Loucy (cell line): ENCODE data around the gene TM9SF1.

Source experiments
- H2AFZ ChIP-seq: fragments of 200-600 bp; sonication (generic); 2 replicates; pipeline ENCODE4 v1.6.0; 2016; ENCODE audit warnings: antibody characterized with exemption, mild to moderate bottlenecking, low read length, moderate library complexity
- H3F3A ChIP-seq: fragments of 200-600 bp; 2 replicates; pipeline ENCODE4 v1.6.0; 2016; ENCODE audit warnings: antibody characterized with exemption, low read depth, mild to moderate bottlenecking
- H3K27me3 ChIP-seq: fragments of 200-600 bp; sonication (generic); 2 replicates; pipeline ENCODE4 v1.6.1; 2014; ENCODE audit warnings: low read length, mild to moderate bottlenecking; ENCODE audit not compliant: insufficient read depth, poor library complexity, severe bottlenecking
- H3K36me3 ChIP-seq: fragments of 200-600 bp; sonication (generic); 2 replicates; pipeline ENCODE4 v1.6.1; 2016; ENCODE audit warnings: low read length; ENCODE audit not compliant: insufficient read depth
- H3K4me1 ChIP-seq: fragments of 200-600 bp; sonication (generic); 2 replicates; pipeline ENCODE4 v1.5.1; 2014; ENCODE audit warnings: low read length, mild to moderate bottlenecking; ENCODE audit not compliant: insufficient read depth, poor library complexity, severe bottlenecking
- H3K4me2 ChIP-seq: fragments of 200-600 bp; sonication (generic); 2 replicates; pipeline ENCODE4 v1.6.0; 2014; ENCODE audit warnings: antibody characterized with exemption, low read length, low read depth, mild to moderate bottlenecking; ENCODE audit not compliant: poor library complexity, severe bottlenecking
- H3K4me3 ChIP-seq: fragments of 200-600 bp; sonication (generic); 2 replicates; pipeline ENCODE4 v1.5.1; 2014; ENCODE audit warnings: low read length, mild to moderate bottlenecking, mixed read lengths; ENCODE audit not compliant: poor library complexity, severe bottlenecking
- H3K79me2 ChIP-seq: fragments of 200-600 bp; sonication (generic); 2 replicates; pipeline ENCODE4 v1.6.1; 2014; ENCODE audit warnings: low read length; ENCODE audit not compliant: insufficient read depth
- H3K9ac ChIP-seq: fragments of 200-600 bp; sonication (generic); 2 replicates; pipeline ENCODE4 v1.6.0; 2014; ENCODE audit warnings: mild to moderate bottlenecking, low read depth, low read length, moderate library complexity; ENCODE audit not compliant: poor library complexity, severe bottlenecking
- H3K9me2 ChIP-seq: fragments of 200-600 bp; sonication (generic); replicated peaks from 2 replicates; pipeline ENCODE4 v1.6.1; 2016; ENCODE audit warnings: low read depth, low read length, mixed read lengths
- H3K9me3 ChIP-seq: fragments of 200-600 bp; sonication (generic); 2 replicates; pipeline ENCODE4 v1.6.1; 2014; ENCODE audit warnings: mild to moderate bottlenecking, antibody characterized with exemption, low read length, low read depth; ENCODE audit not compliant: insufficient read depth
- H4K20me1 ChIP-seq: fragments of 200-600 bp; sonication (generic); 2 replicates; pipeline ENCODE4 v1.6.0; 2014; ENCODE audit warnings: antibody characterized with exemption, low read length, mild to moderate bottlenecking; ENCODE audit not compliant: insufficient read depth, poor library complexity, severe bottlenecking
- EZH2phosphoT487 ChIP-seq: fragments of 200-600 bp; IDR thresholded peaks from 2 replicates; pipeline ENCODE4 v1.6.1; 2018; ENCODE audit warnings: antibody characterized with exemption, mild to moderate bottlenecking, moderate library complexity, borderline replicate concordance
- TF ChIP-seq, protein P1 (sequence below): fragments of 200-600 bp; sonication (generic); conservative IDR thresholded peaks from 2 replicates; pipeline ENCODE4 v1.5.1; 2014; ENCODE audit warnings: mild to moderate bottlenecking, antibody characterized with exemption, low read length

TM9SF1 gene

DNA sequence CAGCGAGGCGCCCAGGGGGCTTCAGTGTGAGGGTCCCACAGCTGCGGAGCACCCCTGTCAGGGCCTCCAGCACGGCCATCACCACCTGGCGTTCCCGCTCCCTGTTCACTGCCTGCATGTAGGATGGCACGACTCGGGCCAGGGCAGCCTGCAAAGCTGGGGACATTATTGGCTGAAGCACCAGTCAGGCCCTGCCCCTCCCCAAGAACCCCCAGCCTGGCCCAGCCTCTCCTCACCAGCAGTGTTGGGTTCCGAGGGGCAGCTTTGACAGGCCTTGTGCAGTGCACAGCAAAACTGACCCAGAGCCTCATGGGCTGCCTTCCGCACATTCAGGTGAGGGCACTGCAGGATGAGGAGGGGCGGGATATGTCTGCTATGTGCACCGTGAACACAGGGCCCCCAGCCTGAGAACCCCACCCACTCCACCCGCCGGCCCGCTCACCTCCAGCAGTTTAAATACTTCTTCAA lies 12.2 kb downstream of the TM9SF1 start:
- Histone ChIP-seq H3K9ac (no peak overlapping the region), H3K4me1 (peaks cover 6% of the 10 kb centered on the region), H3K36me3 (peaks cover 7% of the 10 kb centered on the region; the same call in 1 of the 2 replicates), H3K4me2 (no peak overlapping the region), H3K27me3 (no peaks in the 10 kb centered on the region), H2AFZ (no peak overlapping the region), H3F3A (no peaks in the 10 kb centered on the region), H4K20me1 (no peaks in the 10 kb centered on the region), H3K9me3 (no peaks in the 10 kb centered on the region), H3K79me2 (no peaks in the 10 kb centered on the region), H3K4me3 (no peak overlapping the region), H3K9me2 (no peaks in the 10 kb centered on the region)
- TF ChIP-seq, protein P1, sequence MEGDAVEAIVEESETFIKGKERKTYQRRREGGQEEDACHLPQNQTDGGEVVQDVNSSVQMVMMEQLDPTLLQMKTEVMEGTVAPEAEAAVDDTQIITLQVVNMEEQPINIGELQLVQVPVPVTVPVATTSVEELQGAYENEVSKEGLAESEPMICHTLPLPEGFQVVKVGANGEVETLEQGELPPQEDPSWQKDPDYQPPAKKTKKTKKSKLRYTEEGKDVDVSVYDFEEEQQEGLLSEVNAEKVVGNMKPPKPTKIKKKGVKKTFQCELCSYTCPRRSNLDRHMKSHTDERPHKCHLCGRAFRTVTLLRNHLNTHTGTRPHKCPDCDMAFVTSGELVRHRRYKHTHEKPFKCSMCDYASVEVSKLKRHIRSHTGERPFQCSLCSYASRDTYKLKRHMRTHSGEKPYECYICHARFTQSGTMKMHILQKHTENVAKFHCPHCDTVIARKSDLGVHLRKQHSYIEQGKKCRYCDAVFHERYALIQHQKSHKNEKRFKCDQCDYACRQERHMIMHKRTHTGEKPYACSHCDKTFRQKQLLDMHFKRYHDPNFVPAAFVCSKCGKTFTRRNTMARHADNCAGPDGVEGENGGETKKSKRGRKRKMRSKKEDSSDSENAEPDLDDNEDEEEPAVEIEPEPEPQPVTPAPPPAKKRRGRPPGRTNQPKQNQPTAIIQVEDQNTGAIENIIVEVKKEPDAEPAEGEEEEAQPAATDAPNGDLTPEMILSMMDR, result no peak
- no peak for TF ChIP-seq EZH2phosphoT487

- H3K36me3 ChIP-seq, result peaks cover 7% of the 10 kb centered on the region; the same call in 1 of the 2 replicates
Measured at GRCh38 chr14:24182110-24182882, 12.9 kb downstream of the TM9SF1 start.

GRCh38 chr14:24181371-24182077 lies 13.7 kb downstream of the TM9SF1 start:
- Histone ChIP-seq H3K4me2 (no peak overlapping the region), H3K9me2 (no peaks in the 10 kb centered on the region), H3K27me3 (no peaks in the 10 kb centered on the region), H3K4me3 (no peak overlapping the region), H2AFZ (no peak overlapping the region), H3K9ac (no peak overlapping the region), H3K9me3 (no peaks in the 10 kb centered on the region), H3K4me1 (no peaks in the 10 kb centered on the region), H3K36me3 (peaks cover 7% of the 10 kb centered on the region; the same call in 1 of the 2 replicates), H3K79me2 (no peaks in the 10 kb centered on the region), H4K20me1 (no peaks in the 10 kb centered on the region), H3F3A (no peaks in the 10 kb centered on the region)
- TF ChIP-seq, protein P1, result no peak
- no peak for TF ChIP-seq EZH2phosphoT487

More at GRCh38 chr14:24182110-24182882, 12.9 kb downstream of the TM9SF1 start:
- H3K9ac ChIP-seq, result no peak overlapping the region
- no peaks in the 10 kb centered on the region for H3K9me2 ChIP-seq
- no peaks in the 10 kb centered on the region for H3F3A ChIP-seq
- no peaks in the 10 kb centered on the region for H3K9me3 ChIP-seq
- no peaks in the 10 kb centered on the region for H3K79me2 ChIP-seq
- no peaks in the 10 kb centered on the region for H3K27me3 ChIP-seq
- no peaks in the 10 kb centered on the region for H4K20me1 ChIP-seq
- H3K4me2 ChIP-seq, result no peak overlapping the region
- H3K4me3 ChIP-seq, result no peak overlapping the region
- H2AFZ ChIP-seq, result no peak overlapping the region
- no peaks in the 10 kb centered on the region for H3K4me1 ChIP-seq
- TF ChIP-seq, protein P1, result no peak
- TF ChIP-seq EZH2phosphoT487, result no peak
